CD4-positive, alpha-beta T cell treated with Interleukin-15 for 1 hour (primary cell): ENCODE results near the gene ANO6.
"Not testable (repeated sequence)": the region's sequence is repeated elsewhere in the genome, so short reads cannot be mapped to it uniquely, and the experiment has no call there.

ENCODE experiments used
- DNase-seq: peaks from one replicate; pipeline ENCODE4 v3.0.0-alpha.2; 2020

Gene ANO6

DNA sequence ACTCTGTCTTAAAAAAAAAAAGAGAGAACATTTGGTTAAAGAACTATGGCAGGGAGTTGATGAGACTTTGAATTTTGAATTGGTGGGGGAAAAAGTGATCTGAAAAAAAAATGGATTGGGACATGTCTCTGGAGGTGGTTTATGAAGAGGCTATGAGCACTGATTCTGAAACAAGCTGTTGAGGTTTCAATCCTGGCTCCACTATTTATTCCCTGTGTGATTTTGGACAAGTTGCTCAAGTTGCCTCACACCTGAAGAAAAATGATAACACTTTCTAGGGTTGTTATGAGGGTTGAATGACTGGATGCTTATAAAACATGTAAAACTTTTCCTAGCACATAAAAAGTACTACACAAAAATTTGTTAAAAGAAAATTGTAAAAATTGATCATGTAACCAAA lies 1.8 kb upstream of the ANO6 start:
- DNase-seq: no peak

DNA sequence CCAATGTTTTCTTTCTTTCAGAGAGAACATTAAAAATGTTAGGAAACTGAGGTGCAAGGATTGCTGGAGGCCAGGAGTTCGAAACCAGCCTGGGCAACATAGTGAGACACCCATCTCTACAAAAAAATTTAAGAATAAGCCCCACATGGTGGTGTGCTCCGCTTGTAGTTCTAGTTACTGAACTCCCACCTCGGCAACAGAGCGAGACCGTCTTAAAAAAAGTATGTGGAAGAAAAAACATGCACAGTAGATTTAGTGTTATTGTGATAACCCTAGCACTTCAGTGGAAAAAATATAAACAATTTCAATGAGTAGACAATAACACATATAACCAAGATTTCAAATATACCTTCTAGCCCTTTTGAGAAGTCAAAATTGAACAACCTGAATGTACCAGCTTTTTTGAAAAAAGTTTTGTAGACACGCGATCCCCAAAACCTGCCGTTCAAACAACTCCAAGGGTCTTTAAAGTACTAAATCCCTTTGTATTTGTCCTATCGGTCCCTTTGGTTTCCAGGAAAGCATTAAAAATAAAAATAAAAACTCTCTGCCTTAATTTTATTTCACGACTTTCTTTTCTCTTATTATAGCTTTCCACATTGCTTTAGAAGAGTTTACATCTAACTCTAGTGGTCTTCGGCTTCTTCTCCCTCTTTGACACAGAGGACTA lies 1.0 kb upstream of the ANO6 start:
- DNase-seq: no peak

DNA sequence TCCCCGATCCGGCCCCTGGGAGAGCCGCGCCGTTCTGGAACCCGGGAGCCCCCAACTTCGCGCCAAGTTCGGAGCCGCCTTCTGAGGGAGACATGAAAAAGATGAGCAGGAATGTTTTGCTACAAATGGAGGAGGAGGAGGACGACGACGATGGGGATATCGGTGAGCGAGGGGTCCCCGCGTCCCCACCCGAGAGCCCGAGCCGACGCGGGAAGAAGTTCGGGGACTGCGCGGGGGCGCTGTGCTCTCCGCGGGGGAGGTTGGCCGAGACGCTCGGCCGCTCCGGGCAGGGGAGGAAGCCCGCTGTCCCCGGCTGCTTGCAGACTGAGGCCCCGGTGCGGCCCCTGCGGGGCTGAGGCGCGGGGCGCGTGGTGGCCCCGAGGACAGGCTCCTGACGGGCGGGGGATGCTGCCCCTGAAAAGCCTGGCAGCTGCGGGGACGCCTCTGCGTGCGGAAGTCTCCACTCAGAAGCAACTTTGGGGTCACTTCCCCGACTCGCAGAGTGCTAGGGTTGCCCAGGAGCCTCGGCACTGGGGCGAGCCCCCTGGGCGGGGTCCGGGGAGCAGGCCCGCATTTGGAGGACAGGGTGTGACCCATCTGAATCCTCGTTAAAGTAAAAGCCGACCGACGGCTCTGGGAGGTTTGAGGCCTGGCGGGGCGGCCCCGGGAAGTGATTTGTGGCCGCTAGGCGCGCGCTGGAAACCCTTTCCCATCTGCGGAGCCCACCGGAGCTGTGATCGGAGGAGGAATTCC lies 511 bp downstream of the ANO6 start:
- DNase-seq: peak; percentile 27

GRCh38 chr12:45216983-45217485 lies 1.1 kb downstream of the ANO6 start:
- no peak for DNase-seq

DNA sequence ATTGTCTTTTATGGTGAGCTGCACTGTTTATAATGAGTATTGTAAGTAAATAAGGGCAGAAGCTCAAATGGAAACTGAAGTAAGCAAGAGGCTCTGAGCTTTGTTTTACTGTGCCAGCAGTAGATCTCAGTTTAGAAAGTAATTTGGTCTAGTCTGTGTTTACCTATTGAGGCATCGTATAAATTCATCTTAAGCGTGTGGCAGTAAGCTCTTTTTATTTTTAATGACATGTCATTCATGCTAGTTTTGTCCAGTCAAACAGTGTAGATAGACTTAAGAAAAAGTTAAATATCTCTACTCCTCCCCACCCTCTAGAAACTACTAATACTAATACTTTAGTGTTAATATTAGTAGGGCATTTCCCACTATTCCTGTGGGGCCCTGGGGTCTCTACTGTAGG lies 2.0 kb downstream of the ANO6 start:
- no peak for DNase-seq

GRCh38 chr12:45219621-45220020 lies 3.7 kb downstream of the ANO6 start:
- no peak for DNase-seq

- DNase-seq: no peak
These were observed 4.6 kb downstream of the ANO6 start for GRCh38 chr12:45220363-45220931.

- DNase-seq: no peak
These were observed 5.1 kb downstream of the ANO6 start for GRCh38 chr12:45220969-45221368.

- DNase-seq: no peak
These were observed 8.0 kb downstream of the ANO6 start for GRCh38 chr12:45223868-45224267.

- DNase-seq: no peak
These were observed 8.4 kb downstream of the ANO6 start for GRCh38 chr12:45224311-45224710.

DNA sequence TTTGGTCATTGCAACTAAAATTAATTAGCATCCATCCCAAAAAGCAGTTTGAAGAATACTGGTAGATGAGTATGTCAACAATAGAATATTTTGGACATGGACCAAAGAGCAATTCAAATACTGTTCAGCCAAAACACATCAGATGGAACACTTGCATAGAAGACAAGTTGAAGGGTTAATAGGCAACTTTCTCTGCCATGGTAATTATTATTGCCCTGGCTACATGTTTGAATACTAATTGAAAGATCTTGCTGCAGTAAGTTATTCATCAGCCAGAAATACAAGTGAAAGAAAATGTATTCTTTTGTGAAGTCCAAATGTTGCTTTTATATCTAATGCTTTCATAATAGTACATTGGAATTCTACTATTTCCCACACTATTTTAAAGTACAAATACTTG lies 10.1 kb downstream of the ANO6 start:
- DNase-seq: no peak

GRCh38 chr12:45227316-45228067 lies 11.6 kb downstream of the ANO6 start:
- no peak for DNase-seq

DNA sequence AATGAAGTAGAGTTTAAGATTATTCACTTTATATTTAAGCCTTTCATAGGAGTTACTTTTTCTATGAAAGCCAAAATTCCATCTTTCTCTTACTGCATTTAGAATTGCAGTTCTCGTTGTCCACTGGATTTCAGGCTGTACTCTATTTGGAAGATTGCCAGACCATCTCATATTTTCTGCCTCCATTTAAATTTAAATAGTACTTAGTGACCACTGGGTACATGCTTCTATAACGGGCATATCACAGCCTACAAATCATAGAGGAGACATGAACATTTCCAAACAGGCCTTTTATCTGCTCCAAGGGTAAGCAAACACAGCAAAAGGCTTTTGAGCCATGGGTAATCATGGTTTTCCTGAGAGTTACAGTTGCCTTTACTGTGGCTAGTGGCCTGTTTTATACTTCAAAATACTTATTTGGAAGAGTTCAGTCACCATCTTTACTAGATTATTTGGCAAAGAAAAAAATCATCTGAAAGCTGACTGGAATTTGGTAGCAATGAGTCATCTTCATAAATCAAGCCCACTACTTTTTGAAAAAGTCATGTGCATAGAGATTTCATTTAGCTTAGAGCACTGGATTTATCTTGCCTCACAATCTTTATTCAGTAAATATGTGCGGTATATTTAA lies 15.7 kb downstream of the ANO6 start:
- DNase-seq: no peak

- DNase-seq: no peak
These were observed 16.4 kb downstream of the ANO6 start for GRCh38 chr12:45232146-45232755.

GRCh38 chr12:45232756-45233372 lies 17.0 kb downstream of the ANO6 start:
- no peak for DNase-seq

DNA sequence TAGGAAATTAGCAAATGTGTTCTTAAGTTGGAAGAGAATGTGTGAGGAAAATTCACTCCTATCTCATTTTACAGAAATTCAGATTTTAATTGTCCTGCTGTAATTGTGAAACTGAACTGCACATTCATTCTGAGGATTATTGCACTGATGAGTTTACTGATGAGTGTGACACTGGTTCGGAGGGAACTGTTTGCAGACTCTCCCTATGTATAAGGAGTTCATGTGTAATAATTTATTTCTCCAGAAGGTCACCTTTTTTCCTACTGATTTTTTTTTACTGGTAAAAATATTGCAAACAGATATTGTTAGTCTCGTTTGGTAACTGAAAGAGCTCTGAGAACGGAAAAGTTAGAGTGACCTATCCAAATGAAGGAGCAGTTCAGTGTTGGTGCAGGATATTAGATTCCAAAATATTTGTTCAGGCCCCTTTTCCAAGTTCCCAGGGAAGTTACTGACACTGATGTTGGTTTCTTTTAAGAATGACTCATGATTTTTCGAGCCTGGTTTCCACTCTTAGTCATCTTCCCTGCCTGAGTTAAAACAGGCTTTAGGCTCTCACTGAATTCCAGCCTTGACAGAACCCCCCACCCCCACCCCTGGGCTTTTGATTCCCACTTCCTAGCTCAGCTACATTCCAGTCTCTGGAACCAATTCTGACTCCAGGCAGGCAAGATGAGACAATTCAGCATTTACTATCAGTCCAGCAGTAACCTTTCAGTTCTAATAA lies 18.4 kb downstream of the ANO6 start:
- no peak for DNase-seq

- no peak for DNase-seq
These were observed 19.5 kb downstream of the ANO6 start for GRCh38 chr12:45235087-45236025.

GRCh38 chr12:45236383-45236782 lies 20.5 kb downstream of the ANO6 start:
- DNase-seq: not testable (repeated sequence)

DNA sequence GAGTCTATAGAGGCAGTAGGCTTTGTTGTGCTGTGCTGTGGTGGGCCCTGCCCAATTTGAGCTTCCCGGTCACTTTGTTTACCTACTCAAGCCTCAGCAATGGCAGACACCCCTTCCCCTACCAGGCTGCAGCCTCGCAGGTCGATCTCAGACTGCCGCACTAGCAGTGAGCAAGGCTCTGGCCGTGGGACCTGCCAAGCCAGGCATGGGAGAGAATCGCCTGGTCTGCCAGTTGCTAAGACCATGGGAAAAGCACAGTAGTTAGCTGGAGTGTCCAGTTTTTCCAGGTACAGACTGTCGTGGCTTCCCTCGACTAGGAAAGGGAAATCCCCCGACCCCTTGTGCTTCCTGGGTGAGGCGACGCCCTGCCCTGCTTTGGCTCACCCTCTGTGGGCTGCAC lies 26.3 kb downstream of the ANO6 start:
- no peak for DNase-seq

DNA sequence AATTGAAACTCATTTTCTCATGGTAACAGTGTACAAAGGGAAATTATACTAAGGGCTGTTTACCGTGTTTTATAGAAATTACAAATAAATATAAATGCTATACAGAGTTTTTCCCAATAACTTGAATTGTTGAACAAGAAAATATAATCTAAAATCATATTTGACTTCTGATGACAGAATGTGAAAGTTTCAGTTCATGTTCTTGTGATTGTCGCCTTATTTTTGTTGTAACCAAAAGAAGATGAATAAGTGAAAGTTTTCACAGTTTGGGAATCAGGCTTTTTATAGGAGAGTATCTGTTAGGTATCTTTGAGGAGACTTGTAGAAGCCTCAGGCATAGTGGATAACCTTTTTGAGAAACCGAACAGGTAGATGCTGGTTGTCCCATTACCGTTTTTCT lies 28.1 kb downstream of the ANO6 start:
- DNase-seq: no peak
